ENCODE measurements around the gene OR4D1. TPM values are rescaled to one million over a fixed set of nuclear protein-coding genes. Genes with fewer than 3 reads are reported as not detected.
A peak's percentile ranks its signal among the peaks of the same experiment; 100 is the strongest.

The OR4D1 gene
- total RNA-seq, 8 experiments from 2014 or later, result 0.05 to 0.76 (median 0.25) TPM; not detected in 3

DNA sequence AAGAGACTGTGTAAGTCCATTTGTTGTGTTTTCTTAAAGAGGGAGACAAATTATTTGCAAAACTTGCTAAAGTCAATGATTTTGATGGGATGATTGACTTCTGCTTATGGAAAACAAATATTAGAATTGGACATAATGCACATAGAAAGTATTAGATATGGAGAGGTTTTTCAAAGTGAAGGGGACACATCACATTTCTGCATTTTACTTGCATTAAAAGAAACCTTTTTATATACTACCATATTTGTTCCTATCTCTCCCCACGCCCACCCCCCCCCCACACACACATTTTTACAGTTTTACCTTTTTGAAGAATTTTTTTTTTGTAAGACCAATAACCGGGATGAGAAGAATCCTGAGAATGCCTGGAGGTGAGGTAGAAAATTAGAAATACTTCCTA lies 10.0 kb downstream of the OR4D1 start:
- H3K4me3 ChIP-seq, result no peak overlapping the region
- no peak overlapping the region for H3K27ac ChIP-seq
- H3K4me1 ChIP-seq (replicated peaks in 1 of 2), result no peaks in the 10 kb centered on the region
- no peak for ATAC-seq (replicated peaks in 6 of 8)
- 0 to 100% (median 67%) methylated on average over 1 to 2 of the region's 2 CpGs; no CpG with 5 or more reads in 3 of the 10 experiments for WGBS, 10 experiments
- in situ Hi-C loops (cut with MboI; ENCODE audit: low pct_unique_long_range_greater_than_20kb in 2 of 9, low sequenced_read_pairs in 9 of 9, unreplicated experiment in 9 of 9), result no loop called here

DNA sequence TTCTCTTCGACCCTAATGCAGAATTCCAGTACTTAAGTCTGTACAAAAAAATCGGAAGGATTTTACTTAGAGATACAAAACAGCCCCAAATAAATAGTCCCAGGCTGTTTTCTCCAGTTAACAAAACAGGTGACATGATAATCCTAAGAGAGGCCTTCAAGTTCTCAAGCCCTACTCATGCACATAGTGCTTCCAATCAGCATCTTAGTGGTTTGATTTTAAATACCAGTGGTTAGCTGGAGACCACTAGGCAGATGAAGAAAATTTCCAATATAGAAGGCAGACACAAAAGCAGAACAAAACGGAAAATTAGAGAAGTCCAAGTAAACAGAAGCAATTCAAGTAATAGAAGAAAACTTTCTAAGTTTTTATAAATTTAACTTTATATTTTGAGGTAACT lies 13.4 kb downstream of the OR4D1 start:
- in situ Hi-C loops (cut with MboI; ENCODE audit: low pct_unique_long_range_greater_than_20kb in 2 of 9, low sequenced_read_pairs in 9 of 9, unreplicated experiment in 9 of 9), result no loop called here
- Histone ChIP-seq H3K4me3 (no peak overlapping the region), H3K4me1 (replicated peaks in 1 of 2) (no peaks in the 10 kb centered on the region), H3K27ac (no peak overlapping the region)
- 6 to 83% (median 58%) methylated on average over 1 to 3 of the region's 3 CpGs for WGBS, 10 experiments
- no peak for ATAC-seq (replicated peaks in 6 of 8)

DNA sequence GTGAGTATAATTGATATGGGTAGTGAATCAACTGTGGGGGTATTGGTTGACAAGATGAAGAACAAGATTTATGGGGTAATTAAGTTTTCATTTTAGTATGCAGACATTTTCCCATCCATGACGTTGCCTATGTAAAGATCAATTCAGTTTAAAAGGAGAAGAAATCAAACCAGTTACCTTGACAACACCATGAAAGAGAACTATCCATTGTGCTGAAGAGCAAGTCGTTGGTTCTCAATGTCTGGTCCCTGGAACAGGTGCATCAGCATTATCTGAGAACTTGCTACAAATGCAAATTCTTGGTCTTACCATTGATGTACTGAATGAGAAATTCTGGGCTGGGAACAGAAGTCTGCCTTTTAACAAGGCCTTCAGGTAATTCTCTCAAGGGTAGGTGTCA lies 17.8 kb downstream of the OR4D1 start:
- 0 to 19% (median 0%) methylated on average over 1 to 2 of the region's 2 CpGs; no CpG with 5 or more reads in 2 of the 10 experiments for WGBS, 10 experiments
- no peak for ATAC-seq (replicated peaks in 6 of 8)
- no peak overlapping the region for H3K27ac ChIP-seq
- in situ Hi-C loops (cut with MboI; ENCODE audit: low pct_unique_long_range_greater_than_20kb in 2 of 9, low sequenced_read_pairs in 9 of 9, unreplicated experiment in 9 of 9), result no loop called here
- no peaks in the 10 kb centered on the region for H3K4me1 ChIP-seq (replicated peaks in 1 of 2)
- no peak overlapping the region for H3K4me3 ChIP-seq

GRCh38 chr17:58166682-58167081 lies 18.5 kb downstream of the OR4D1 start, which contains the start of gene OR4D2:
Gene OR4D2 (plus strand): TSS chr17:58166982. CDS start chr17:58169656, 2,674 bp downstream.
- H3K4me3 ChIP-seq, result no peak within 1 kb of the TSS
- no peaks in the 10 kb centered on the region for H3K4me1 ChIP-seq (replicated peaks in 1 of 2)
- 0 to 69% (median 39%) methylated on average over 2 to 6 of the region's 6 CpGs for WGBS, 10 experiments
- no peak for ATAC-seq (replicated peaks in 6 of 8)
- no peak within 1 kb of the TSS for H3K27ac ChIP-seq
- in situ Hi-C loops (cut with MboI; ENCODE audit: low pct_unique_long_range_greater_than_20kb in 2 of 9, low sequenced_read_pairs in 9 of 9, unreplicated experiment in 9 of 9), result no loop called here

GRCh38 chr17:58170622-58171021 lies 22.4 kb downstream of the OR4D1 start:
- H3K4me1 ChIP-seq (replicated peaks in 1 of 2), result no peaks in the 10 kb centered on the region
- no peak overlapping the region for H3K27ac ChIP-seq
- no peak for ATAC-seq (replicated peaks in 6 of 8)
- in situ Hi-C loops (cut with MboI; ENCODE audit: low pct_unique_long_range_greater_than_20kb in 2 of 9, low sequenced_read_pairs in 9 of 9, unreplicated experiment in 9 of 9), result no loop called here
- no peak overlapping the region for H3K4me3 ChIP-seq
- 31 to 100% (median 65%) methylated on average over 1 to 4 of the region's 4 CpGs for WGBS, 10 experiments

DNA sequence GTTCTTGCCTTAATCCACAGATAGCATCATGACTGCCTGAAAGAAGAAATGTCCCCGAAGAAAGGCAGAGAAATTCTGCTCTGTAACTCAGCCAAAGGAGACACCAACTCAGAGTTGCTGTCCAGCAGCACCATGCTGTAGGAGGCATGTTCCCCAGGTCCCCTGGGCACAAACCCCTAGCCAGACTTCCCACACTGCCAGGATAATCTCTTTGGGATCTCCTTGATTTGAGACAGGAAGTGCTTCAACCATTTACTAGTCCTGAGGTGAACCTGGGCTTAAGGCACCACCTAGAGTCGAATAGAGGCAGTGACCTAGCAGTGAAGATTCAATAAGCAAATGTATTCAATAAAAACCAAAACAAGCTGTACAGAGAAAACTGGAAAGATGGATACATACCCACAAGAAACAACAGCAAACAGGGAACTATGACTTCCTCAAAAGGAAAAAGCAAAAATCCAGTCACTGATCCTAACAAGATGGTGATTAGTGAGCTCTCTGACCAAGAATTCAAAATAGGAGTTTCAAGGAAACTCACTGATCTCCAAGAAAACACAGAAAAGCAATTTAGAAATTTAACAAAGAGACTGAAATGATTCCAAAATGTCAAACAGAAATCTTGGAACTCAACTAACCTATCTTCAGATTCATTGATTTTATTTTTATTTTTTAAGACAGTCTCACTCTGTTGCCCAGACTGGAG lies 24.3 kb downstream of the OR4D1 start:
- 0 to 75% (median 0%) methylated on average over 1 to 2 of the region's 2 CpGs; no CpG with 5 or more reads in 2 of the 10 experiments for WGBS, 10 experiments
- in situ Hi-C loops (cut with MboI; ENCODE audit: low pct_unique_long_range_greater_than_20kb in 2 of 9, low sequenced_read_pairs in 9 of 9, unreplicated experiment in 9 of 9), result no loop called here
- Histone ChIP-seq H3K4me3 (no peak overlapping the region), H3K4me1 (replicated peaks in 1 of 2) (no peaks in the 10 kb centered on the region), H3K27ac (no peak overlapping the region)
- ATAC-seq (replicated peaks in 6 of 8), result peak in 2 of 8 experiments; percentile 25 to 38

DNA sequence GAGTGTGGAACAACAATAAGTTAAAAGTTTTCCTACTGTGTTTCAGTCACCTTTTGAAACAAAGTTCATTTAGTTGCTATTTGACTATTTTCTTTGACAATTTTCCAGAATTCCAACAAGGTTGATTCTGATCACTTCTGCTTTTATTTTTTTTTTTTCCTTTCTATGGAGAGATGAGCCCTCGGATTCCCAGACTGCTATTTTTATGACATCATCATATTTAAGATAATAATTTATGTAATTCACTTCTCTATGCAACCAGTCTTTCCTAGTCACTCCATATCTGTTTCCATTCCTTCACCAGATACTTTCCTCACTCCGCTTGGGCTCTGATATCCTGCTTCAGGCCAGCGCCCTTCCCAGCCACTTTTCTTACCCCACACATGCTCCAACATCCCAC lies 26.7 kb downstream of the OR4D1 start:
- in situ Hi-C loops (cut with MboI; ENCODE audit: low pct_unique_long_range_greater_than_20kb in 2 of 9, low sequenced_read_pairs in 9 of 9, unreplicated experiment in 9 of 9), result no loop called here
- WGBS, 10 experiments, result 8 to 51% (median 26%) methylated on average over 2 to 3 of the region's 3 CpGs; no CpG with 5 or more reads in 1 of the 10 experiments
- no peak overlapping the region for H3K4me3 ChIP-seq
- no peak for ATAC-seq (replicated peaks in 6 of 8)
- H3K27ac ChIP-seq, result no peak overlapping the region
- H3K4me1 ChIP-seq (replicated peaks in 1 of 2), result no peaks in the 10 kb centered on the region

DNA sequence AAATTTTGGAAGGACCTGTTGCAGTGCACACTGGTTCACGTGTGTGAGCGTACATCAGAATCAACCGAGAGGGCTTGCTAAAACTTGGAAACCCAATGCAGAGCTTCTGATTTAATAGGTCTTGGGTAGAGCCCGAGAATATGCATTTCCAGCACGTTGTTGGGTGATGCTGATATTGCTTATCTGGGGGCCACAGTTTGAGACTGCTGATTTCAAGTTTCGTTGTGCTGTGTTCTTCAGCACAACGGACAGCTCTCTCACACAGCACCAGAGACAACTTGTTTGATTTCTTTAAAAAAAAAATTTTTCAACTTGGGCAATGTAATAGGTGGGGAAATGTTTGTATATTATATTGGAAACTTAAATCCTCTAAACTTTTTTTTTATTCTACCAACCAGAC lies 28.0 kb downstream of the OR4D1 start:
- ATAC-seq (replicated peaks in 6 of 8), result no peak

GRCh38 chr17:58181796-58182195 lies 33.6 kb downstream of the OR4D1 start:
- in situ Hi-C loops (cut with MboI; ENCODE audit: low pct_unique_long_range_greater_than_20kb in 2 of 9, low sequenced_read_pairs in 9 of 9, unreplicated experiment in 9 of 9), result no loop called here
- no peak for ATAC-seq (replicated peaks in 6 of 8)
- Histone ChIP-seq H3K27ac (no peak overlapping the region), H3K4me1 (replicated peaks in 1 of 2) (no peaks in the 10 kb centered on the region), H3K4me3 (no peak overlapping the region)
- 21 to 95% (median 45%) methylated on average over 1 to 4 of the region's 4 CpGs; no CpG with 5 or more reads in 2 of the 10 experiments for WGBS, 10 experiments

More for the DNA sequence above, 28.0 kb downstream of the OR4D1 start:
- 0 to 54% (median 33%) methylated on average over 1 to 7 of the region's 7 CpGs; no CpG with 5 or more reads in 2 of the 10 experiments for WGBS, 10 experiments
- H3K4me3 ChIP-seq, result no peak overlapping the region
- no peak overlapping the region for H3K27ac ChIP-seq
- in situ Hi-C loops (cut with MboI; ENCODE audit: low pct_unique_long_range_greater_than_20kb in 2 of 9, low sequenced_read_pairs in 9 of 9, unreplicated experiment in 9 of 9), result no loop called here
- H3K4me1 ChIP-seq (replicated peaks in 1 of 2), result no peaks in the 10 kb centered on the region

GRCh38 chr17:58183514-58183913 lies 35.3 kb downstream of the OR4D1 start:
- WGBS, 10 experiments, result 50 to 100% (median 80%) methylated on average over 1 to 3 of the region's 4 CpGs; no CpG with 5 or more reads in 3 of the 10 experiments
- H3K4me3 ChIP-seq, result no peak overlapping the region
- ATAC-seq (replicated peaks in 6 of 8), result no peak
- in situ Hi-C loops (cut with MboI; ENCODE audit: low pct_unique_long_range_greater_than_20kb in 2 of 9, low sequenced_read_pairs in 9 of 9, unreplicated experiment in 9 of 9), result no loop called here
- no peaks in the 10 kb centered on the region for H3K4me1 ChIP-seq (replicated peaks in 1 of 2)
- H3K27ac ChIP-seq, result no peak overlapping the region

GRCh38 chr17:58184308-58184985 lies 36.3 kb downstream of the OR4D1 start:
- no peak overlapping the region for H3K27ac ChIP-seq
- 20 to 80% (median 64%) methylated on average over 1 to 7 of the region's 10 CpGs; no CpG with 5 or more reads in 4 of the 10 experiments for WGBS, 10 experiments
- no peak overlapping the region for H3K4me3 ChIP-seq
- H3K4me1 ChIP-seq (replicated peaks in 1 of 2), result no peaks in the 10 kb centered on the region
- in situ Hi-C loops (cut with MboI; ENCODE audit: low pct_unique_long_range_greater_than_20kb in 2 of 9, low sequenced_read_pairs in 9 of 9, unreplicated experiment in 9 of 9), result no loop called here
- peak in 3 of 8 experiments; percentile 67 to 98 (median 94) for ATAC-seq (replicated peaks in 6 of 8)

DNA sequence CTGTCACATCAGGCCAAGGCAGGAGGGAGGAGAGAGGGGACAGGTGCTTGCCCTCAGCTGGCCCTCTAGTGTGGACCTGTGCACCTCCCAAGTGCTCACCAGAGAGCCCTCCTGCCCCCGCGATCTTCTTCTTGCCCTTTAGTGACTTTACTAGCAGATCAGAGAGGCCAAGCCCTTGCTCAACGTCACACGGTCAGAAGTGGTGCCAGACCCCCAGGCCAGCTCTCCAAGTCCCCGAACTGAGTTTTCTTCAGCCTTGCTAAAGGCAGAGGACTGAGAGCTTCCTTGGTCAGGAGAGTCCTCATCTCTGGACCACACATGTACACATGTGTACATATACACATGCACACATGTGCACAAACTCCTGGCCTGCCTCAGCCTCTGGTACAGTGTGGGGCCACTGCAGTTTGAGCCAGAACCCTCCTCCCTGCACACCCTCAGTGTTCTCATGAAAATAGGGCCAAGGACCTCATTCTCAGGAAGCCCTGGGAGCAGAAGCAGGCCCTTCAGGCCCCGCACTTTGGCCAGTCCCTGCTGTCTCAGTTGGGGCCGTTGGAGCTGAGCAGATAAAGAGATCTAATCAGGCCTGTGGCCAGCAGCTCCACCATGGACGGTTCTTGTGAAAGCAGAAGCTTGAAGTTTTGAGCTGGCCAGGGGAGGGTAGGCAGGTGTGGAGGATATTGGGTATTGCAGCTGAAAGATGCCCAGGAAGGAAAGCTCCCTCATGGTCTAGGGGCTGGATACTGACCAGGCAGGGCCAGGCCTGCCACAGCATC lies 37.0 kb downstream of the OR4D1 start:
- Histone ChIP-seq H3K4me3 (no peak overlapping the region), H3K27ac (no peak overlapping the region), H3K4me1 (replicated peaks in 1 of 2) (no peaks in the 10 kb centered on the region)
- ATAC-seq (replicated peaks in 6 of 8), result no peak
- 17 to 74% (median 43%) methylated on average over 1 to 6 of the region's 8 CpGs; no CpG with 5 or more reads in 3 of the 10 experiments for WGBS, 10 experiments
- in situ Hi-C loops (cut with MboI; ENCODE audit: low pct_unique_long_range_greater_than_20kb in 2 of 9, low sequenced_read_pairs in 9 of 9, unreplicated experiment in 9 of 9), result no loop called here

- 0 to 80% methylated on average over 1 of the region's 4 CpGs; no CpG with 5 or more reads in 8 of the 10 experiments for WGBS, 10 experiments
- ATAC-seq (replicated peaks in 6 of 8), result no peak
- in situ Hi-C loops (cut with MboI; ENCODE audit: low pct_unique_long_range_greater_than_20kb in 2 of 9, low sequenced_read_pairs in 9 of 9, unreplicated experiment in 9 of 9), result no loop called here
Measured at GRCh38 chr17:58186591-58186990, 38.4 kb downstream of the OR4D1 start.

More at GRCh38 chr17:58186591-58186990, 38.4 kb downstream of the OR4D1 start:
- Histone ChIP-seq H3K4me1 (replicated peaks in 1 of 2) (no peaks in the 10 kb centered on the region), H3K27ac (no peak overlapping the region), H3K4me3 (no peak overlapping the region)

All from motor neuron (in vitro differentiated cells).